GM12873 (cell line): ENCODE data around the gene FBXW11.

ENCODE experiments used
- CTCF ChIP-seq: IDR thresholded peaks from 2 replicates; pipeline ENCODE4 v1.5.1; 2012; ENCODE audit warnings: low read depth, mild to moderate bottlenecking, moderate library complexity, low read length, control low read depth; ENCODE audit not compliant: insufficient read depth; ENCODE audit errors: missing control alignments

The FBXW11 gene

GRCh38 chr5:171904886-171905285 is 101.6 kb downstream of the FBXW11 start:
- TF ChIP-seq CTCF, result no peak

GRCh38 chr5:171901764-171902163 is 104.7 kb downstream of the FBXW11 start:
- no peak for TF ChIP-seq CTCF

GRCh38 chr5:171899792-171900191 is 106.6 kb downstream of the FBXW11 start:
- TF ChIP-seq CTCF, result no peak

GRCh38 chr5:171898879-171899278 is 107.6 kb downstream of the FBXW11 start:
- TF ChIP-seq CTCF, result no peak

- TF ChIP-seq CTCF, result no peak
These were observed 108.1 kb downstream of the FBXW11 start for GRCh38 chr5:171898386-171898785.

GRCh38 chr5:171897231-171897630 is 109.2 kb downstream of the FBXW11 start:
- TF ChIP-seq CTCF, result no peak

- TF ChIP-seq CTCF, result no peak
These were observed 111.4 kb downstream of the FBXW11 start for GRCh38 chr5:171895081-171895480.

GRCh38 chr5:171893290-171893886 is 113.0 kb downstream of the FBXW11 start:
- TF ChIP-seq CTCF, result no peak
